GM20431 (cell line): Measurements from ENCODE around the gene TLR10.

Experiments
- in situ Hi-C: fragments of 300-500 bp; cut with MseI, MboI; formaldehyde crosslinking; loops from one replicate; pipeline ENCODE4 v1.15.0; 2020; ENCODE audit warnings: low sequenced_read_pairs; ENCODE audit not compliant: unreplicated experiment

Gene TLR10

DNA sequence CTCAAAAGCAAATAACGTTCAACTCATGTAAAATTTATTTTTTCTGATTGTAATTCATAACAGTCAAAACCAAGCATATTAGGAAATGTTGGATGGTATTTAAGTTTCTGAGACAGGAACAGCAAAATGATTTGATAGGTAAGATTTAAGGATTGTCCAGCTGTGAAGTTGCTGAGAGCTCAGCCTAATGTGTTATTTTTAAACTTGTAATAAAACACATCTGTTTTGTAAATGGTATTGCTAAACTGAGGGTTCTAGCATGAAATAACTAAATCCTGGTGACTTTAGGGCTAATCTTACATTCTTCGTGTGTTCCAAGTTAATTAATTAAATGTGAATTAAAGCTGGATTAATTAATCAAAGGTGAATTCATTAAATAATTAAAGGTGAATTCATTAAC, 13.3 kb downstream of the TLR10 start:
- in situ Hi-C loops, result loop anchor here (25.0 kb wide), 2 partner anchors 93 to 368 kb away; partner anchors contain the start of genes FAM114A1 and TLR6

DNA sequence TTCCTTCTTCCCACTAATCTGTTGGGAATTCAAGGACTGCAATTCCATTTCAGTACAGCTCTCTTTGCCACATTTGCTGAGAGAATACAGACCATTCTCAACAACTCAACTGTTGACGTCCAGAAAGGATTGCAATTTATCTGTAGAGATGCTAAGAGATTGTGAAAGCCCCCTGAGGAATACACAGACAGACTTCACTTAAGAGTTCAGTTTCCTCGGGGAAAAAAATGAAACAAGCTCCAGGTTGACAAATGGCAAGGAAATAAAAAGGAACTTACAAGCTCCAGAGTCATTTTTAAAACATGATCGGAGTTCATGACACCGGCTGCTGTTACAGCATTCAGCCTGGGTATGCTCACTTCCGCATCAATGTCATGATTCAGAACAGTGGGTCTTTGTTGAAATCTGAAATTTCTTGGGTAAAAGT, 13.8 kb downstream of the TLR10 start:
- in situ Hi-C loops, result loop anchor here (25.0 kb wide), 2 partner anchors 93 to 368 kb away; partner anchors contain the start of genes FAM114A1 and TLR6

DNA sequence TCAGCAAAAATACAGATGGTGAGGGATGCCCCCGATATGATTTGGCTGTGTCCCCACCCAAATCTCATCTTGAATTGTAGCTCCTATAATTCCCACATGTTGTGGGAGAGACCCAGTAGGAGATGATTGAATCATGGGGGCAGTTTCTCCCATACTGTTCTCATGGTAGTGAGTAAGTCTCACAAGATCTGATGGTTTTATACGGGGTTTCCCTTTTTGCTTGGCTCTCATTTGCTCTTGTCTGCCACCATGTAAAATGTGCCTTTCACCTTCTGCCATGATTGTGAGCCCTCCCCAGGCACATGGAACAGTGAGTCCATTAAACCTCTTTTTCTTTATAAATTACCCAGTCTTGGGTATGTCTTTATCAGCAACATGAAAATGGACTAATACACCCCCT, 15.8 kb downstream of the TLR10 start:
- in situ Hi-C loops, result loop anchor here (25.0 kb wide), 2 partner anchors 95 to 370 kb away; partner anchors contain the start of genes FAM114A1 and TLR6

DNA sequence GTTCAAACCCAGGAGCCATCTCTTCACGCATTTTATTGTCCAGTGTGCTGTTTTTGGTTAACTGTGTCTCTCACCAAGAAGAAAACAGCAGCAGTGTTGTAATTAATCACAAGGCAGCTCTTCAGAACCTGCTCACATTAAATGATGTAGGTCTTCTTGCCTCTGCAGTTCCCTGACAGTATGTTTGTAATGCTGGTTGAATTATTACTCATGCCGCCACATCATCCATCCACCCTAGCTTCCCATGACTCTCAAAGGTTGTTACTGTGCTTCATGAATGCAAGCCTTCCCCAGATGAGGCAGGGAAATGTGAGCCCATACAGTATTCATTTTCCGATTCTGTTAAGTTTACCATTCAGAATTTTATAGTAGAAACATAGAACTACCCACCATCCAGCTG, 17.4 kb downstream of the TLR10 start:
- in situ Hi-C loops, result loop anchor here (25.0 kb wide), 2 partner anchors 97 to 372 kb away; partner anchors contain the start of genes FAM114A1 and TLR6

DNA sequence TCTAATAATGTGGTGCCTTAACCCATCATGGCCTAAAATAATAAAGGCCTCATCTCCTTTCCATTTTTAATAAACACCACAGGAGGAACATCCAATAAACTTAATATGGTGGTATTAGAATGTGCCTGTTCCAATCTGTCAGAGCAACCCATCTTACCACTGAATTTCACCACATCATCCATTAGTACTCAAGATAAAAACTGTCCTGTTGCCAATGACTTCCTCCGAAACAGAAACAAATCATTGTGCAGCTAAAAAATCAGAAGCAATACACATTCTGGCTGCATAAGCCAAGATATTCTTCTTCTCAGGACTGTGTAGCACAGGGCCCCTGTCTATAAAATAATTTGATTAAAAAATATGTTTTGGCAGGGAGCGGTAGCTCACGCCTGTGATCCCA, 18.5 kb downstream of the TLR10 start:
- in situ Hi-C loops, result loop anchor here (25.0 kb wide), 2 partner anchors 98 to 373 kb away; partner anchors contain the start of genes FAM114A1 and TLR6

DNA sequence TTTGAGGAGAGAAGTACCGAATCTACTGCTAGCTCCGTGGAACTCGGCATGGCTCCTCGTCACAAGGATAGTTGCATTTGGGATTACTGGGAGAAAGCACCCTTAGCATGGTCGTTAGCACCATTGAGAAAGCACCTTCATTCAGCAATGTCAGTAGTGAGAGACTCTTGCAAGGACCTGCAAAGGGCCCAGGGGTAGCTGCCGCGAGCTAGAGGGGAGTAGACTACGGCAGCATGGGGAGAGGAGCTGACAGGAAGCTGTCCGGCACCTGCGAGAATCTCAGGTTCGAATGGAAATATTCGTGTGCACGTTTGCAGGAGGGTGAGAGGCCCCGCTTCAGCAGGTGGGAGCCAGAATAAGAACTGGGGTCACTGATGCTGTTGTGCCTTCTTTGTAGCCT, 20.2 kb downstream of the TLR10 start:
- in situ Hi-C loops, result loop anchor here (25.0 kb wide), 2 partner anchors 100 to 375 kb away; partner anchors contain the start of genes FAM114A1 and TLR6

DNA sequence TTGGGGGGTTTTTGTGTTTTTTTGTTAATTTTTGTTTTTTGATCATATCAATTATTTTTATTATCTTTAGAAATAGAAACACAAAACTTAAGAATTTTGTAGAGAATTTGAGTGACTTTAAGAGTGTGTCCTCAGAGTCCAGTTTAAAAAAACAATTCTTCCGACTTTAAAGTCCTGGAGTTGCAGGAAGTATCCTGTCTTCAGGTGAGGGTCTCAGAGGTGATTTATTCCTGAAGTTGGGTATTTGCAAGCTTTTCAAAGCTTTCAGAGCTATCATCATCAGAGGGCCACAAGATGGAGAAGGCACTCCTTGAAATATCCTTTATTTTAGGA, 23.0 kb downstream of the TLR10 start:
- in situ Hi-C loops, result loop anchor here (25.0 kb wide), 2 partner anchors 103 to 378 kb away; partner anchors contain the start of genes FAM114A1 and TLR6

DNA sequence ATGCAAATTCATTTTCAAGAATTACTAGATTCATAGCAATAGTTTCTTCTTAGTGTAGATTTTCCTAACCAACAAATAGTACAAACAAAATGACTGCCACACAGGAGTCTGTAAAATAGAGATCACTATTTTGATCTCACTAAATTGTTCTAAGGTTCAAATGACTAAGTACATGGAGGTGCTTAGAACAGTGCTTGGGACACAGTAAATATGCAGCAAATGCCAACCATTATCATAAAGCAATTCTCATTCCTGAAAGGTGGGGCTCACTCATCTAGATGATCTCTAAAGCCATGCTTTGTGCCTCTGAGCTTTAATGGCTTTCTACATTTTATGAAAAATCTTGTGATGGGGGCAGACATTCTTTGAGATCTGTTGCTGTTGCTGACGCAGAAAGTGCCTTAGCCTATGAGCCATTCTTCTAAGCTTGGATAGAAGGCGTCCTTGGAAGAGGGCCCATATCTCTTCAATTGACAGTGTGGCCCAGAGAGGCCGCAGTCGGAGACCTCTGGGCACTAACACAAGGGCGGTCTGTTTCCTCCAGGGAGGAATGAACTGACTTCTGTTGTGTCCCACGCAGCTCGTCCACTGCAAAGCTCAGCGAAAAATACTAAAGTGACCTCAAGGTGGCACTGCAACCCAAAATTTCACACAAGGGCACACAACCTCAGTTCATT, 23.5 kb downstream of the TLR10 start:
- in situ Hi-C loops, result loop anchor here (25.0 kb wide), 2 partner anchors 103 to 378 kb away; partner anchors contain the start of genes FAM114A1 and TLR6

DNA sequence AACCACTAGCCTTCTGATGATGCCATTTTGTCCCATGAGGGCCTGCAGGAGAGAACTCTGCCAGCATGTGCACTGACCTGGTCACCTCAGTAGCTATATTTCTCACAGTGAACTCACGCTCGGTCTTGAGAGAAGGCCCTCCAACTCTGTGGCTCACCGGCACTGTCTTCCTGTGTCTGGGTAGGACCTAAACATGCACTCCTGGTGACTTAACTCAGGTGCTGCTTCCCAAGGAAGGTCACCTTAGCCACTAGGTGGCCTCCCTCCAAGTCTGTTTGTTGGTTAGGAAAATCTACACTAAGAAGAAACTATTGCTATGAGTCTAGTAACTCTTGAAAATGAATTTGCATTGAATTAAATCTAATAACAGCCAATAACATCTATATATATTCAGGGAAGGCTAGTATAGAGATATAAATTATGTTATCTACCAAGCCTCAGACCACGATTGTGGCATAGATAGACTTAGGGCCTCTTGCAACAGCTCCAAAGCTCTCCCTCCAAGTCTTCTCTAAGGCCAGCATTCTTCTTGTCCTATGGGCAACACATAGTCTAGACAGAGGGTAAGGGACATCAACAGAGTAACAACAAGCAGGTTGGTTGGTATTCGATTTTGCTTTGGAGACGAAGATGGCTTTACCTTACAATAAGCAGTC, 24.7 kb downstream of the TLR10 start:
- in situ Hi-C loops, result loop anchor here (25.0 kb wide), 2 partner anchors 104 to 379 kb away; partner anchors contain the start of genes FAM114A1 and TLR6

DNA sequence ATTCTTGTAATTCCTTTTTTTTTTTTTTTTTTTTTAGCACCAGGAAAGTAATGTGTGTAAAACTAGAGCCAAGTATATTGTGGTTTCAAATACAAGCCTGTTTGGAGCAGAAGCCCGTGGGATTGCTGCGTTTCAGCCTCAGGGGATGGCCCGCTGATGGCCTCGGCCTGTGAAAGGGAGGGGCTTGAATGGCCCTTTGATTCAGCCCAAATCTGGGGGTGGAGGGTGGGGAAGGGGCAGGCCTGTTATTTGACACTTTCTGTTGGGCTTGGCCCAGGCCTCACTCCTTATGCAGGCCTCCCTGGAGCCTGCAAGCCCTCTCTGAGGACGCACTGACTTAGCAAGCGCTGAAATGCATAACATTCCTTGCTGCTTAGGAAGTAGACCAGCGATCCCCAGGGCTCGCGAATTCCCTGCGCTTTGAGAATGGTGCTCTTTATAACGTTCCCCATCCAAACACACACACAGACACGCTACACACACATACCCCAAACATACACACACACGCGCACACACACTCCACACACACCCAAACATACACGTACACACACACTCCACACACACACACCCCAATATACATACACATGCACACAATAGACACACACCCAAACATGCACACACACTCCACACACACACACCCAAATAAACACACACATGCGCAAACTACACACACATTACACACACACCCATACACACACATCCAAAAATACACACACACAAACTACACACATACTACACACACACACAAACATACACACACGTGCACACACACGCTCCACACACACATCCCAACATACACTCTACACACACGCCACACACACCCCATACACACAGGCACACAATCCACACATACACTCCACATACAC, 29.6 kb downstream of the TLR10 start:
- in situ Hi-C loops, result loop anchor here (25.0 kb wide), 2 partner anchors 109 to 384 kb away; partner anchors contain the start of genes FAM114A1 and TLR6

DNA sequence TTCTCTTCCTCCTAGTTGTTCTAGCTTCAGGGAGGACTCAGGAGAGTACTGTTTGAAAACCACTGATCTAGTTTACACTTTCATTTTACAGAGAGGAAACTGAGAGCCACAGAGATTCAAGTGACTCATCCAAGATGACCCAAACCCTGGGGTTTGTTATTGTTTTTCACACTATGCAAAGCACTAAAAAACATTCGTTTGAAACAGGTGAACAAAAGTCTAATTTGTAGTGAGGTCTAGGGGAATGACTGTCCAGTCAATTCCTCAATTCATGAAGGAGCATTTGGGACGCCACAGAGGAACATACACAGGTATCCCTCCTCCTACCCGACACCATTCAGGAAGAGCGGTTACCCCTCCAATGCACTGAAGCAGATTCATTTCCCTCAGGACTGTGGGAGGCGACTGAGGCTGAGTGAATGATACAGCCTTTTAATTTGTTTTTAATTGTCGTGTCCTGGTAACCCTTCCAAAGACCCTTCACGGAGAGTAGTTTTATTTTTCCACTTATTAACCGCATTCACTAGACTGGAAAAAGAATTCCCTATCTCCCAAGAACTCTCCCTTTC, 30.3 kb downstream of the TLR10 start:
- in situ Hi-C loops, result loop anchor here (25.0 kb wide), 2 partner anchors 110 to 385 kb away; partner anchors contain the start of genes FAM114A1 and TLR6

DNA sequence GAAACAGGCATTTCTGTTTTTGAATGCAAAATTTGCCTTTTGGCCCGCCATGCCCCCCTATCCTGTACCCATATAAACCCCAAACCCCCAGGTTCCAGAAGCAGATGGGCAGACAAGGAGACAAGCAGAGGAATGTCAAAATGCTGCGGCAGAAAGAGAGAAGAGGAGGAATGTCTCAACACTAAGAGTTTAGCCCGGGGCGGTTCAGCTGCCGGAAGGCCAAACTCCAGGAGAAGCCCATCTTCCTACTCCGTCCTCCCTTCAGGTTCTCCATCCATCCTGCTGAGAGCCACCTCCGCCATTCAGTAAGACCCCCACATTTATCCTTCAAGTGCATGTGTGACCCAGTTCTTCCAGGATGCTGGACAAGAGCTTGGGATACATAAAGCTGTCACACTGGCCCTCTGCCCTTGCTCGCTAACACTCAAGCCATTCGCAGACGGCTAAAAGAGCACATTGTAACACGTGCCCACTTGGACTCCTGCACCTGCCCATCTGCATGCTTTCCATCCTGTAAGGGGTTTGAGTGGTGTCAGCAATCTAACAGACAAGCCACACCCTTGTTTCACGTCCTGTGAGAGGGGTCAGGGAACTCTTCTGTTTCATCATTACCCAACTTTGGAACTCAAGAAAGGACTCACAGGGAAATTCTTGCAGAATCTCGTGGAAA, 31.3 kb downstream of the TLR10 start:
- in situ Hi-C loops, result loop anchor here (25.0 kb wide), 2 partner anchors 111 to 386 kb away; partner anchors contain the start of genes FAM114A1 and TLR6

DNA sequence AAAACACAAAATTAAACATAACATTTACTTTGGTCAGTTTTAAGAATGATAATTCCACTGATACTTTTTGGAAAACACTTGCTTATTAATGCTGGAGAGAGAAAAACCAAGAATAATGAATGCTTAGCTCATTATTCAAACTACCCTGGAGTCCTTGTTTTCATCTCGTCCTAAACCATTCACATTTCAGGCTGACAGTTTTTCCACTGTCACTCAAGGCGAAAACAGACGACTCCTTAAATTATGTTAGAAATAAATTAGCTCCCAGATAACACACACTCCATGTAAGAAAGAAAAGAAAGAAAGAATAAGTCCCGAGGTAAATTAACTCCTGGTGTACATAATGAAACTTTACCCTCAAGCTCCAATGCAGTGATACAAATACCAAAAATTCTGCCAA, 33.5 kb downstream of the TLR10 start:
- in situ Hi-C loops, result no loop called here

DNA sequence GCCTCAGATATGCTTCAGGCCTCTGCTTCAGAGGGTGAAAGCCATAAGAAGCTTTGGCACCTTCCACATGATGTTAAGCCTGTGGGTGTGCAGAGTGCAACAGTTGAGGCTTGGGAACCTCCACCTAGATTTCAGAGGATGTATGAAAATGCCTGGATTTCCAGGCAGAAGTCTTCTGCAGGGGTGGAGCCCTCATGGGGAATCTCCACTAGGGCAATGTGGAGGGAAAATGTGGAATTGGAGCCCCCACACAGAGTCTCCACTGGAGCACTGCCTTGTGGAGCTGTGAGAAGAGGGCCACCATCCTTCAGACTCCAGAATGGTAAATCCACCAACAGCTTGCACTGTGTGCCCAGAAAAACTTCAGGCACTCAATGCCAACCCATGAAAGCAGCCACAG, 35.2 kb downstream of the TLR10 start:
- in situ Hi-C loops, result no loop called here

DNA sequence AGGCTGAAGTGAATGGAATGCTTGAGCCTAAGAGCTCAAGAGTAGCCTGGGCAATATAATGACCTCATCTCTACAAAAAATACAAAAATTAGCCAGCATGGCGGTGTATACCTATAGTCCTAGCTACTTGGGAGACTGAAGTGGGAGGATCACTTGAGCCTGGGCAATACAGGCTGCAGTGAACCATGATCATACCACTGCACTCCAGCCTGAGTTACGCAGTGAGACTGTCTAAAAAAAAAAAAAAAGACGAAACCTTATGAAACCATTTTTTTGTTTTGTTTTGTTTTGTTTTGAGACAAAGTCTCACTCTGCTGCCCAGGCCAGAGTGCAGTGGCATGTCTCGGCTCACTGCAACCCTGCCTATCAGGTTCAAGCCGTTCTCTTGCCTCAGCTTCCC, 36.9 kb downstream of the TLR10 start:
- in situ Hi-C loops, result no loop called here

DNA sequence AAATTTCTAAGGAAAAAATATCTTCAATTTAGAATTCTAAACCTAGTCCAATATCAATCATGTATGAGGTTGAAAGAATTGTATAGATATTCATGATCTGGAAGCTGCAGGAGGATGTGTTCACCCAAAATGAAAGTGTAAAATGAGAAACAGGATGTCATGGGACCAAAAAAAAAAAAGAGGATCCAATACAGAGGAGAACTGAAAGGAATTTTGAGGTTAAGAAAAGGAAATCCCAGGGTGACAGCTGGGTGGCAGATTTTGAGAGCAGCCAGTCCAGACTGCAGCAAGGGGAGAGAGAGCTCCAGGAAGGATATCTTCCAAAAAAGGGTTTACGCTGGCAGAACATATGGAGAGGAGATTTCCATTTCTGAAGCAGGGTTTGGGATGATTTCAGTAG, 38.9 kb downstream of the TLR10 start:
- in situ Hi-C loops, result no loop called here

DNA sequence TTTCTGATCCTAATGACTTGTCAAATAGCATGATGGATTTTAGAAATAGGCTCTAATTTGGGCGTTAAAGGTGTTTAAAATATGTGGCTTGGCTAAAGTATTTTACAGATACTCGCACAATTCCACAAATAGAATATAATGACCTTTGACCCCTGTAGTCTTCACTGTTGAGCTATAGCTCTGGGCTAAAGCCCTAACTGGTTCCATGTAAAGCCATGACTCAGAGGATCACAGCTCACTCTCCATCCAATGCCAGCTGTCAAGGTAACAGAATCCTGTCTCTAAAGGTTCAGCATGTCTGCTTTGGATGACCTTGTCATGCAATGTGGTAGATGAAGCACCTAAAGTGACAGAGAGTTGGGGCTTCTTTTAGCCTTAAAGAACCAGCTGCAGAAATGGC, 42.5 kb downstream of the TLR10 start:
- in situ Hi-C loops, result no loop called here

DNA sequence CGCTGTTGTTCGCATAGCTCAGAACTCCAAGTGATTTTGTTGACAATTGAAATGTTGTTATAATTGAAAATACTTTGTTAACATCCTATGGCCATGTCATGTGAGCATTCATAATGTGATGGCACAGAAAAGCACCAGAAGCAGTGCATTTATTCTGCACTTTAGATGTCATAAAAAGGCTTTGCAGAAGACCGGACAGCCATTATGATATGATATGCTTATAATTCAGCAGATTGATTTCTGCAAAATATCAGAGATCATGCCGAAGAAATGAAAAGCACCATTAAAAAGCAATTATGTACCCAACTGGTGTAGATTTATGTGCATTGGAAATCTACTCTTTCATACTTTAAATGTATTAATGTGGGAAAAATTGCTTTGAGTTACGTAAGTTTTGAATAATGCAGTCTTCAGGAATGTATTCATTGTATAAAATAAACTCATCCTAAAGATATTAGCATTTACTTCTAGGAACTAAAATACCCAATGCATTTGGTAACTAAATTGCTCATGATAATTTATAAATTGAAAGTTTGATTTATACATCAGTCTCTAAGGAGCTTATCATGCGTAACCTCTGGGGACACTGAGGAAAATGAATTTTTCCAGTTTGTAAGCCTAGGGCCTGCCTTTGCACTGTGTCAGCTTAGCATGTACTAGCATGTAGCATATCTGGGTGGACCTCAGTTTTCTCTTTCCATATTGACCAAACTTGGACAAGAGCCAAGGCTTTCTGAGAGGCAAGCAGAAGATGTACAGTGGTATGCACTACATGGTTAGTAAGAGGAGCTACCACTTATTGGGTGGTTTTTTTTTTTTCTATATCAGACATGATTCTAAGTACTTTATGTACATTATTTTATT, 43.6 kb downstream of the TLR10 start:
- in situ Hi-C loops, result no loop called here
